ENCODE results near the gene PLXNA2. TPM values are rescaled to one million over a fixed set of nuclear protein-coding genes. Genes with fewer than 3 reads are reported as not detected.

The PLXNA2 gene
- total RNA-seq, 1 donor from 2014 or later, result 0.44 TPM

GRCh38 chr1:208207388-208208131, 36.6 kb downstream of the PLXNA2 start:
- intact Hi-C loops (cut with micrococcal nuclease), result no loop called here

GRCh38 chr1:208206092-208206698, 38.0 kb downstream of the PLXNA2 start:
- intact Hi-C loops (cut with micrococcal nuclease), result no loop called here

GRCh38 chr1:208205216-208206013, 38.8 kb downstream of the PLXNA2 start:
- intact Hi-C loops (cut with micrococcal nuclease), result no loop called here

GRCh38 chr1:208204779-208205178, 39.4 kb downstream of the PLXNA2 start:
- intact Hi-C loops (cut with micrococcal nuclease), result no loop called here

GRCh38 chr1:208203848-208204609, 40.2 kb downstream of the PLXNA2 start:
- intact Hi-C loops (cut with micrococcal nuclease), result no loop called here

GRCh38 chr1:208203127-208203847, 40.9 kb downstream of the PLXNA2 start:
- intact Hi-C loops (cut with micrococcal nuclease), result no loop called here

- intact Hi-C loops (cut with micrococcal nuclease), result no loop called here
Measured at GRCh38 chr1:208202333-208202995, 41.7 kb downstream of the PLXNA2 start.

GRCh38 chr1:208201229-208201628, 43.0 kb downstream of the PLXNA2 start:
- intact Hi-C loops (cut with micrococcal nuclease), result no loop called here

- intact Hi-C loops (cut with micrococcal nuclease), result no loop called here
Measured at GRCh38 chr1:208200116-208200515, 44.1 kb downstream of the PLXNA2 start.

- intact Hi-C loops (cut with micrococcal nuclease), result no loop called here
Measured at GRCh38 chr1:208198236-208198635, 45.9 kb downstream of the PLXNA2 start.

GRCh38 chr1:208194944-208195343, 49.2 kb downstream of the PLXNA2 start:
- intact Hi-C loops (cut with micrococcal nuclease), result no loop called here

GRCh38 chr1:208192995-208193394, 51.2 kb downstream of the PLXNA2 start:
- intact Hi-C loops (cut with micrococcal nuclease), result no loop called here

- intact Hi-C loops (cut with micrococcal nuclease), result no loop called here
Measured at GRCh38 chr1:208190784-208191183, 53.4 kb downstream of the PLXNA2 start.

GRCh38 chr1:208189716-208190115, 54.5 kb downstream of the PLXNA2 start:
- intact Hi-C loops (cut with micrococcal nuclease), result no loop called here

GRCh38 chr1:208189183-208189582, 55.0 kb downstream of the PLXNA2 start:
- intact Hi-C loops (cut with micrococcal nuclease), result no loop called here

GRCh38 chr1:208188607-208189006, 55.6 kb downstream of the PLXNA2 start:
- intact Hi-C loops (cut with micrococcal nuclease), result no loop called here

GRCh38 chr1:208187499-208188041, 56.6 kb downstream of the PLXNA2 start:
- intact Hi-C loops (cut with micrococcal nuclease), result no loop called here

- intact Hi-C loops (cut with micrococcal nuclease), result no loop called here
Measured at GRCh38 chr1:208185801-208186231, 58.4 kb downstream of the PLXNA2 start.

- intact Hi-C loops (cut with micrococcal nuclease), result no loop called here
Measured at GRCh38 chr1:208184966-208185654, 59.1 kb downstream of the PLXNA2 start.

All from T-helper 1 cell treated with Interleukin-12 subunit alpha and Interleukin-12 subunit beta and Interleukin-4 antibody, amounts not matched to agents 30 ng/mL and 1 ng/mL, for 36 hours (primary cell).